Glomerular endothelial cell (primary cell): ENCODE results near the gene TIGD1. TPM values are rescaled to one million over a fixed set of nuclear protein-coding genes. Genes with fewer than 3 reads are reported as not detected.

Experiments
- DNase-seq: peaks from one replicate; pipeline ENCODE4 v3.0.0-alpha.2; 2011; ENCODE audit warnings: low read depth, low spot score; ENCODE audit errors: extremely low read depth
- total RNA-seq: library from RNA; depleted of rRNA; stranded (reverse); fragments of >200 nt; gene quantifications from 2 replicates; pipeline ENCODE4 v1.2.3, GENCODE V29; 2015

Gene TIGD1
- total RNA-seq, 1 donor from 2014 or later, result 2.4 TPM

DNA sequence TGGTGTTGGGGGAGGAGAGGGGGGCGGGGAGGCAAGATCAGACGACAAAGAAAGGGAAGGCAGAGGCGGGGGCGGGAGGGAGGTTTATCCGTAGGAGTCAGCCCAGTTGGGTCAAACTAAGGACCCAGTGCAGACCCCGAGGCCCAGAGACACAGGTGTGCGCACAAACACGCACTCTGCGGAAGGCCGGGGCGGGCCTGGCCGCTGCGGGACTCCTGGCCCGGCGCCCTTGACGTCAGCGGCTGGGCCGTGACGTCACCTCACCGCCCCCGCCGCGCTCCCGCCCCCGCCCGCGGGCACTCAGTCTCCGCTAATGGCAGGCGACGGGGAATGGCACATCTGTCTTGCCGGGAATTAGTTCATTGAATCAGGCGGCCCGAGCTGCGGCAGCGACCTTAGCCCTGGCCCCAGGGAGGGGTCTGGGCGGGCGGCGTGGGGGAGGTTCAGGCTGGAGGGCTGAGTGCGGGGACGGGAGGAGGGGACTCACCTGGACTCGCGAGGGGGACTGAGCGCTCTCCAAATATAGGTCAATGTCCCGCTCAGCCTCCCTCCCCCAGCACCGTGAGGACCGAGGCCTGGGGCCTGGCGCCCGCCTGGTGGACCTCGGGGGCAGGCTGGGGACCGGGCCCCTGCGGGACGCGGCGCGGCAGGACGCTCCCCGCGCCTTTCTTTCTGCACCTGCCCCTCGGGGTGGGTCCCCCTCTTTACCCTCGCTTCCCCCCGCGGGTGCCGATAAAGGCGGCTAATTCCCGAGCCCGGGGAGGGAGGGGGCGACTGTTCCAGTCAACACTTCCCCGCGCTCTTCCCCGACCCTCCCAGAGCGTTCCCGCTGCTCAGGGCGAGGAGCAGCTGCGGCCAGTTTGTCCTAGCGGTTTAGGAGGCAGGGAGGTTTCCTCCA lies 47.2 kb downstream of the TIGD1 start:
- no peak for DNase-seq

DNA sequence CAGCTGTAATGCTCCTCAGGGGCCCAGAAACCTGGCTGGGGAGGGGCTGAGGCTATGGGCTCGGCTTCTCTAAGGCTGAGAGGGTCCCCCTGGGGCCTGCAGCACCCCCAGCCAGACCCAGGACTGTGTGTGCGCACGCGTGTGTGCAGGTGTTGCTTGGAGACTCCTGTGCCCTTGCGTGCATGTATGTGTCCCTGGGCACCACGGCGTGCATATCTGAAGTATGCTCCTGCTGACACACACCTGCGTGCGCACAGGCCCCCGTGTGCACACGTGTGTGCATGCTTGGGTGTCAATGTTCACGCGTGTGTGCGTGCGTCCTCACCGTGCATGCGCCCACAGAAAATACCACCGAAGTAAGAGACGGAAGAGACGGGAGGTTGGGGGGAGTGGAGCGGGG lies 47.8 kb downstream of the TIGD1 start:
- no peak for DNase-seq

DNA sequence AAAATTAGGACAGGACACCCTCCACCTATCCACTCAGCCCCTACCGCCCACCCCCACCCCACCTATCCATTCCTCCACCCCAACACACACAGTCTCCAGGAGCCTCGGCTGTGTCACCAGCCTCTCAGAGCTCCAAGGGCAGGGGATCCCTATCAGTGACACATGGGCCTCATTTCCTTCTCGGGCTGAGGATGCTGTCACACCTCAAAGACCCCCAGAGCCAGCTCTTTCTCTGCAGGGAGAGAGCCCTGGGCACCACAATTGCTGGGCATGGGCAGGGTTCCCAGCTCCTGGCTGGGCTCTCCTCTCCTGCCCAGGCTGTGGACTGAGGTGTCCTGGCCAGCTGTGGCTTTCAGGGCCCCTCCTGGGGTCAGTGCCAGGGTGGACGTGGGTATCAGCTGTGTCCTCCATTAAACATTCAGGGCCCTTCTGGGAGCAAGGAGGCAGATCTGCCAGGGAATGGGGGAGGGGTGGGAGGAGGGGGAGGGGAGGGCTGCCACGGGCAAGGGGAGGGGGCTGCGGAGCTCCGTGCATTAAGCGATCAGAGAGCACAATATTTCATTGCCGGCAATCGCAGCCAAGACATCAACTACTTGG lies 48.5 kb downstream of the TIGD1 start:
- DNase-seq, result no peak

DNA sequence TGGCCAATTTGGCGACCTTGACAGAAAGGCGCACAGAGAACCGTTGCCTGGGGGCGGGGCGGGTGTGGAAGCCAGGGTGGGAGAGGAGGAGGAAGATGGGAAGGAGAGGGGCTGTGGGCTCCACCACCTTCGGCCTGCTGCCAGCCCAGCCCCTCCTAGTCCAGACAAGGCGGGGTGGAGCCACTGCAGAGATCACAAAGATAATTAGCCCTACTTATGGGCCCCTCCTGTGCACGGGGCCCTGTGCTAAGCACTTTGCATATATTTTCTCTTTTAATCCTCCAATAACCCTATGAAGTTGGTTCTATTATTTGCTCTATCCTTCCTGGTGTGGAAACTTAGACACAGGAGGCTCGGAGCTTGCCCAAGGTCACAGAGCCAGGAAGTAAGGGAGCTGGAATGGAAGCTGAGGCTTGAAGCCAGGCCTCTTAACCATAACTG lies 49.0 kb downstream of the TIGD1 start:
- DNase-seq, result no peak

DNA sequence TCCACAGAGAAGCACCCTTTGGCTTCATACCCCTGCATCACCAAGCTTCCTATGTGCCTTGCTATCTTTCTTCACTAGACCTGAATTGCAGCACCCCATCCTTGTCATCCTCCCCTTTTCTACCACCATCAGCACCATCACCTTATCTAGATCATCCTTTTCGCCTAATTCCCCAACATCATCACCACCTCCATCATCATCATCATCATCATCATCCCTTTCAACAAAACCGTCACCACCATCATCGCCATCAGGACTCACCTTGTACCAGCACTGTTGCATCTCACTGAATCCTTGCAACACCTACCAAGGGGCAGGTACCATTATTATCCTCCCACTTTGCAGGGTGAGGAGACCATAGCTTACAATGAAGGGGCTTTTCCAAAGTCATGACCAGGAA lies 51.9 kb downstream of the TIGD1 start:
- no peak for DNase-seq

Other genes with a start within 250 kb of the TIGD1 start
- not detected in 2 replicates for gene ALPP, start 171.8 kb downstream of the TIGD1 start, total RNA-seq
- gene ALPG, start 143.7 kb downstream of the TIGD1 start, total RNA-seq, result not detected in 2 replicates
- not detected in 2 replicates for gene ALPI, start 94.4 kb downstream of the TIGD1 start, total RNA-seq
- not detected in 2 replicates for gene ECEL1, start 62.7 kb downstream of the TIGD1 start, total RNA-seq
- gene PRSS56, start 30.2 kb downstream of the TIGD1 start, total RNA-seq, result not detected in 2 replicates
- gene CHRND, start 24.4 kb downstream of the TIGD1 start, total RNA-seq, result not detected in 2 replicates
- not detected in 2 replicates for gene CHRNG, start 10.9 kb downstream of the TIGD1 start, total RNA-seq
- gene EIF4E2, start 132 bp upstream of the TIGD1 start, total RNA-seq, result 82.7 and 91.4 TPM in 2 replicates
- gene EFHD1, start 83.0 kb upstream of the TIGD1 start, total RNA-seq, result 1.6 and 1.9 TPM in 2 replicates
- gene GIGYF2, start 146.8 kb upstream of the TIGD1 start, total RNA-seq, result 35.2 and 52.5 TPM in 2 replicates
- not detected in 2 replicates for gene KCNJ13, start 226.0 kb upstream of the TIGD1 start, total RNA-seq